GM12872 (cell line): Measurements from ENCODE around the gene MIA2.

Experiments used
- CTCF ChIP-seq: IDR thresholded peaks from 3 replicates; pipeline ENCODE4 v1.5.1; 2011; ENCODE audit warnings: low read depth, mild to moderate bottlenecking, low read length, moderate library complexity; ENCODE audit not compliant: insufficient read depth

Gene MIA2

GRCh38 chr14:39212034-39212433 lies 21.7 kb upstream of the MIA2 start:
- TF ChIP-seq CTCF: no peak

- TF ChIP-seq CTCF: no peak
These were observed 21.0 kb upstream of the MIA2 start for GRCh38 chr14:39212693-39213092.

GRCh38 chr14:39217214-39217879 lies 16.4 kb upstream of the MIA2 start:
- no peak for TF ChIP-seq CTCF

GRCh38 chr14:39218171-39218769 lies 15.4 kb upstream of the MIA2 start:
- no peak for TF ChIP-seq CTCF

GRCh38 chr14:39219075-39219499 lies 14.6 kb upstream of the MIA2 start:
- TF ChIP-seq CTCF: no peak

GRCh38 chr14:39228044-39228443 lies 5.7 kb upstream of the MIA2 start:
- TF ChIP-seq CTCF: no peak

- TF ChIP-seq CTCF: no peak
These were observed 5.0 kb upstream of the MIA2 start for GRCh38 chr14:39228509-39229221.
